PC-3 (cell line): Measurements from ENCODE around the gene CADPS2.

Experiments
- CTCF ChIP-seq: fragments of 300-600 bp; sonication (generic); conservative IDR thresholded peaks from 2 replicates; pipeline ENCODE4 v1.5.1; 2017; ENCODE audit warnings: antibody characterized with exemption, low read depth, mild to moderate bottlenecking, low read length
- EZH2 ChIP-seq: fragments of 300-600 bp; sonication (generic); IDR thresholded peaks from one replicate; pipeline ENCODE4 v1.6.1; 2017; ENCODE audit warnings: antibody characterized with exemption, mild to moderate bottlenecking, low read length; ENCODE audit not compliant: unreplicated experiment

DNA sequence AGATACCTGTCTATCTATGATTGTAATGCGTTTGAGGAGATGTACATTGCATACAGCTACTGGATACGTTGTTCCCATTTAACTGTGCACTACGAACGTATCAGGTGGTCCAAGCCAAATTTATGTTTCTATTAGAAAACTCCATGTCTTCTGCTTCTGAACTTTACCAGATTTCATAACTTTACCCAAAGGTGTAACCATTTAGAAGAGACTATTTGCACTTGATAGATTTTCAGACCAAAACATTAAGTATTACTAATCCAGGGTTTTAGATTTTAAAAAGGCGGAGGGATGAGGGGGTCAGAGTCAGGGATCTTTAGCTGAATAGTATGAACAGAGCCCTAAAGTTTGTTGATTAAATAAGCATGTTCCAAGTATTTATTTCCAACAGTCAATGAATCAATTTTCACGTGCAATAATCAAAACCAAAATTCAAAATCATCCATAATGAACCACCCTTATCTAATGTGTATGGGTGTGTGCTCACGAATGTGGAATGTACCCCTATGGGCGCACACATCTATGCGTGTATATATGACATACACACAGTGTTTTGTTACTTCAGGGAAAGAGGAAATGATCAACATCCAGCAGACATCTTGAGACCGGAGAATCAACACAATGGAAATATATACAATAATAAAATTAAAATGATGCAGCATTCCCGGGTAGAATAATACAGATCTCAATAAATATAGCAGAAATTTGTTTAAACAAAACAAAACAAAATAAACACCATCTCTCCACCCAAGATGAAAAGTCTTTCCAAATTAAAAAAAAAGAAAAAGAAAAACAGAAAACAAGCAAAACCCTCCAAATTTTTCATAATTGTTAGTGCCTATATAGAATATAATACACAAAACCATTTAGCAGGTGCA, 585.1 kb downstream of the CADPS2 start:
- TF ChIP-seq CTCF (no peak), EZH2 (no peak)
